Activated CD4-positive, alpha-beta T cell treated with anti-CD3 and anti-CD28 coated beads for 1 hour (primary cell): ENCODE results near the gene SULT1A2.
"Not testable (repeated sequence)": the region's sequence is repeated elsewhere in the genome, so short reads cannot be mapped to it uniquely, and the experiment has no call there.

ENCODE experiments used
- DNase-seq: peaks from one replicate; pipeline ENCODE4 v3.0.0-alpha.2; 2020

Gene SULT1A2

DNA sequence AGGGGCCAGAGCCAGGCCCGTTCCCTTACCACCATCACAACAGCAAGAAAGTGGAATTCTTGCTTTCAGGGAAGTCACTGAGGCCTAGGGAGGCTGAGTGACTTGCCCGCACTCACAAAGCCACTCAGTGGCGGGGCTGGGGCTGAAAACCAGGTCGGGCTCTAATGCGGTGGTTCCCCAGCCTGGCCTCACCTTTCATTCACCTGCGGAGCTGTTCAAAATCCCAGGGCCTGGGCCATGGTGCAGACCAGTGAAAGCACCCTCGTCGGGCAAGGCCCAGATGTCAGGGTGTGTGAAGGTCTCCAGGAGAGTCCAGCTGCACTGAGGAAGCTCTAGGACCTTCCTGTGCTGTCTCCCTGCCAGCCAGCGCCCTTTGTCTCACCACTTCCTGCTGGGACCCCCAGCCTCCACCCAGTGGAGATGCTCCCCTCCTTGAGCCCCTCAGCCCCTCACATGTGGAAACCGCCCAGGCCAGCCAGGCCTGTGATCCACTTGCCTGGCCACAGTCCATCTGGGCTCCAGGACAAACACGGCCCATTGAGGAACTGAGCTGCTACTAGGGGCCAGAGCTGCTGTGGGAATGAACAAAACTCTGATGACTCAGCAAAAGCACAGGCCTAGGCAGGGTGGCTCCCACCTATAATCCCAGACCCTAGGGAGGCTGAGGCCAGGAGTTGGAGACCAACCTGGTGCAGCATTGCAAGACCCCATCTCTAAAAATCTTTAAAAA is 12.2 kb upstream of the SULT1A2 start:
- DNase-seq = not testable (repeated sequence)

- DNase-seq = not testable (repeated sequence)
Measured at GRCh38 chr16:28608496-28608808, 11.6 kb upstream of the SULT1A2 start.

DNA sequence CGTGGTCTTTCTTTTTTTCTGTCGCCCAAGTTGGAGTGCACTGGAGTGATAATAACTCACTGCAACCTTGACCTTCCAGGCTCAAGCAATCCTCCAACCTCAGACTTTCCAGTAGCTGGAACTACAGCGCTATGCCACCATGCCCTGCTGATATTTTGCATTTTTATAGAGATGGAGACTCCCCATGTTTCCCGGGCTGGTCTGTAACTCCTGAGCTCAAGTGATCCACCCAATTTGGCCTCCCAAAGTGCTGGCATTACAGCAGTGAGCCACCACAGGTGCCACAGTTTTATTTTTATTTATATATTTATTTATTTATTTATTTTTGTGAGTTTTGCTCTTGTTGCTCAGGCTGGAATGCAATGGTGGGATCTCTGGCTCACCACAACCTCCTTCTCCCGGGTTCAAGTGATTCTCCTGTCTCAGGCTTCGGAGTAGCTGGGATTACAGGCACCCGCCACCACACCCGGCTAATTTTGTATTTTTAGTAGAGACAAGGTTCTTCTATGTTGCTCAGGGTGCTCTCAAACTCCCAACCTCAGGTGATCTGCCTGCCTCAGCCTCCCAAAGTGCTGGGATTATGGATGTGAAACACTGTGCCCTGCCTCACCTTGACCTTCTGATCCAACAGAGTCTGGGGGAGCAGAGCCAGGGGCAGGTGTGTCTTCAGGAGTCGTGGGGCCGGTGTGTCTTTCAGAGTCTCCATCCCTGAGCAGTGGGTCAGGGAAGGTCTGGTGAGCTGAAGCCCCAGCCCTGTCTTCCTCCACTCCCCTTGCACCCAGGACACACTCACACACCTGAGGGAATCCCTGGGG is 11.0 kb upstream of the SULT1A2 start:
- not testable (repeated sequence) for DNase-seq

GRCh38 chr16:28607116-28607623 is 10.3 kb upstream of the SULT1A2 start:
- no peak for DNase-seq

- no peak for DNase-seq
Measured at GRCh38 chr16:28606291-28607115, 9.7 kb upstream of the SULT1A2 start.

- DNase-seq = no peak
Measured at GRCh38 chr16:28604186-28604565, 7.3 kb upstream of the SULT1A2 start.

- DNase-seq = no peak
Measured at GRCh38 chr16:28603381-28604185, 6.7 kb upstream of the SULT1A2 start.

GRCh38 chr16:28602529-28602928 is 5.7 kb upstream of the SULT1A2 start:
- DNase-seq = no peak

DNA sequence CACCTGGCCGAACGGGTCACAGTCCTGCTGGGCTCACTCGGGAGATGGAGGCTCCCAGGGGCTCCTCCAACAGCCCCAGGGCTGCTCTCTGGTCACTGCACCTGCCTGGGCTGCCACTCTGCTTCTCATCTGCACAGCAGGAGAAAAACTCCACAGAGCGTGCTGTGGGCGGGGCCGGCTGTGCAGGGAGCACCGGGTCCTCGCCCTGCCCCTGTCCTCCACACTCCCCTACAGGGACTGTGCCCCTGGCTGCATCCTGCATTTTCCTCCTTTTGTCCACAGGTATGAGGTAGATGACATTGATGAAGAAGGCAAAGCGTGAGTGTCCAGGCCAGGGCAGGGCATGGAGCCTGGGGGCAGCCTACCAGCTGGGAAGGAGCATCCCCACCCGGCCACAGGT is 5.2 kb upstream of the SULT1A2 start:
- not testable (repeated sequence) for DNase-seq

- not testable (repeated sequence) for DNase-seq
Measured at GRCh38 chr16:28601589-28601988, 4.7 kb upstream of the SULT1A2 start.

- DNase-seq = not testable (repeated sequence)
Measured at GRCh38 chr16:28600965-28601364, 4.1 kb upstream of the SULT1A2 start.

DNA sequence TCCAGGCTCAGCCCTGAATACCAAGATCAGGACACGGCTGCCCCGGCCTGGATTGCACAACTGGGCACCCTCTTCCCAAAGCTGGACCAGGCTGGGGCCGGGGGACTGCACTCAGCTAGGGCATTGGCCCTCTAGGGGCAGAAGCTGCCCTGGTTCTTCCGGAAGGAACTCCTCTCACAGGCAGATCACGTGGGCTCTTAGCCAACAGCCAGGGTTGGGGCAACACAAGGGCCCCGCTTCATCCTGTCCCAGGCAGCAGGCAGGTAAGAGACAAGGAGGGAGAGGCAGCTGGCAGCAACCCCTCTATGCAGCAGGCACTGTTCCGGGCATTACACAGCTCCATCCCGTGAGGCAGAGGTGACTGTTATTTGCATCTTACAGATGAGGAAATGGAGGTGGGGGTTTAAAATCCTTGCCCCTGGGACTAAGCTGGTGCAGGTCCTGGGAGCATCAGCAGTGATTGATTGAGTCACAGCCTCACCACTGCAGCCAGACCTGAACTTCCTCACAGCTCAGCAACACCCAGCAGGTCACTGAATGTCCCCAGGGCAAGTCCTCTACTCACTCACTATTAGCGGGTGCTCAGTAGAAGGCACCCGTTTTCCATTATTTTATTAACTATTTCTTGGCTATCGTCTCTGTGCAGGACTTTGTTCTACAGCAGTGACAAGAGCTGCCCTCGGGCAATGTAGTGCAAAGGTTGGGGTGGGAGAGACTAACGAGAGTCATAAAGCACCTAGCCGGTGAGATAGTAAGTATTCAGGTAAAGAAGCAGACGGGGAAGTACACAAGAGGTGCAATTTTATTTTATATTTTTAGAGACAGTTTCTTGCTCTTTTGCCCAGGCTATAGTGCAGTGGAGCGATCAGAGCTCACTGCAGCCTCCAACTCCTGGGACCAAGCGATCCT is 2.8 kb upstream of the SULT1A2 start:
- not testable (repeated sequence) for DNase-seq

- DNase-seq = no peak
Measured at GRCh38 chr16:28597692-28598261, 927 bp upstream of the SULT1A2 start.

DNA sequence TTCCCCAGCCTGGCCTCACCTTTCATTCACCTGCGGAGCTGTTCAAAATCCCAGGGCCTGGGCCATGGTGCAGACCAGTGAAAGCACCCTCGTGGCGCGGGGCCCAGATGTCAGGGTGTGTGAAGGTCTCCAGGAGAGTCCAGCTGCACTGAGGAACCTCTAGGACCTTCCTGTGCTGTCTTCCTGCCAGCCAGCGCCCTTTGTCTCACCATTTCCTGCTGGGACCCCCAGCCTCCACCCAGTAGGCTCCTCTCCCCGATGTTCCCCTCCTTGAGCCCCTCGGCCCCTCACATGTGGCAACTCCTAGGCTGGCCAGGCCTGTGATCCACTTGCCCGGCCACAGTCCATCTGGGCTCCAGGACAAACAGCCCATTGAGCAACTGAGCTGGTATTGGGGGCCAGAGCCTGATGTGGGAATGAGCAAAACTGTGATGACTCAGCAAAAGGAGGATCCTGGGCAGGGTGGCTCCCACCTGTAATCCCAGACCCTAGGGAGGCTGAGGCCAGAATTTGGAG is 677 bp downstream of the SULT1A2 start:
- no peak for DNase-seq

GRCh38 chr16:28595451-28595850 is 1.4 kb downstream of the SULT1A2 start:
- DNase-seq = not testable (repeated sequence)

GRCh38 chr16:28592979-28593553 is 3.8 kb downstream of the SULT1A2 start:
- DNase-seq = no peak

DNA sequence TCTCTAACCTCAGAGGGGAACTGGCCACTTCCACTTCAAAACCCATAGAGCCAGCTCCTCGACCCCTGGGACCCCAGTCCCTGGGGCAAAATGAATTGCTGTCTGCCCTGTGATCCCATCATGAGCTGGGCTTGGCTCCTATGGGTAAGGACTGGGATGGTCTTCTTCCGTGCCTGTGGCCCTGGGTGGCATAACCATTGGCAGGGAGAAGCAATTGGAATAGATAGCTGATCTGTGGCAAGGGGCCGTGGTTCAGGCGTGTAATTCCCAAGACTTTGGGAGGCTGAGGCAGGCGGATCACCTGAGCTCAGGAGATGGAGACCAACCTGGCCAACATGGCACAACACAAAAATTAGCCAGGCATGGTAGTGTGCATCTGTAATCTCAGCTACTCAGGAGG is 4.3 kb downstream of the SULT1A2 start:
- no peak for DNase-seq

DNA sequence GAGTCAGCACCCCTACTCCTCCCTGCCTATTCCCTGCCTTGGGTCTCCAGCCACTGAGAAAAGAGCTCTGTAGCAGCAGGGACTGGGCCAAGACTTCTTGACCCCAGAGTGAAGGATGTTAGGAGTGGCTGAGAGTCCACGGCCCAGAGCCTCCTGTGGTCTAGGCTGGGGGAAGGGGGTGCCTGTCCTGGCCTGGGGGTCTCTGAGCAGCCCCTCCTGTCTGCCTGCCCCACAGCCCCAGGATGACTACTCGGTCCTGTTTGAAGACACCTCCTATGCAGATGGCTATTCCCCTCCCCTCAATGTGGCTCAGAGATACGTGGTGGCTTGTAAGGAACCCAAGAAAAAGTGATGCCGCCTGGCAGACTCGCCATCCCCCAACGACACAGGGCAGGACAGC is 5.5 kb downstream of the SULT1A2 start:
- no peak for DNase-seq

GRCh38 chr16:28590384-28591340 is 6.2 kb downstream of the SULT1A2 start:
- no peak for DNase-seq
